ENCODE results near the gene UCP3.

UCP3 gene

DNA sequence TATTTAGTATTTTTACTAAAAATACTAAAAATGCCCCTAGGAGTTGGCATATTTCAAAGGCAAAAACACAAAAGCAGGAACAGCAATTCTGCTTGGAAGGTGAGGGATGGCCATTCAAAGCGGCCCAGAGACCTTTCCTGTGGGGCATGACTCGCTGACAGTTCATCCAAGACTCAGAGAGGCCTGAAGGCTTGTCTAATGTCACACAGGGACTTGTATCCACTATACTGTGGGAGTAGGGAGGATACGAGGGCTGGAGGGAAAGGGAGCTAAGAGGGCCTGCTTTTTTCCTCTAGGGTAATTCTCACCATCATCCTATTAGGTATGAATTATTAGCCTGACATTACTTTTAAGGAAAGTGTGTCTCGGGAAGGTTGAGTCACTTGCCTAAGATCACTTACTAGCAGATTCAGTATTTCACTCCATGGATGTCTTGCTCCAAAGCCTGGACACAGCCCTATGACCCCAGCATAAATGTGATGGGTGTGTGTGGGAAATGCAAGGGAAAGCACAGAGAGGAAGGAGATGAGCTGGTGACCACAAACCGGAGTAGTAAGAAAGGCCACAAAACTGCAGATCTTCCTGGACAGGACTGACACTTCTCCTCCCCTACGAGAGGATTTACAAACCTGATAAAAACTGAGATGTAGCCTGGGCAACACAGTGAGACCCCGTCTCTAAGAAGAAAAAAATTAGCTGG, 16.7 kb upstream of the UCP3 start:
- Histone ChIP-seq H3K4me3 (ENCODE audit: low read depth, low read length) (no peak overlapping the region), H3K9me3 (ENCODE audit: control insufficient read depth, insufficient read depth, low read length) (no peaks in the 10 kb centered on the region), H3K27me3 (ENCODE audit: control insufficient read depth, insufficient read depth, low read length) (no peaks in the 10 kb centered on the region), H3K4me1 (ENCODE audit: control insufficient read depth, insufficient read depth, low read length) (no peaks in the 10 kb centered on the region), H3K9ac (ENCODE audit: low read depth, low read length) (no peak overlapping the region), H3K36me3 (ENCODE audit: control insufficient read depth, insufficient read depth, low read length) (no peaks in the 10 kb centered on the region)

DNA sequence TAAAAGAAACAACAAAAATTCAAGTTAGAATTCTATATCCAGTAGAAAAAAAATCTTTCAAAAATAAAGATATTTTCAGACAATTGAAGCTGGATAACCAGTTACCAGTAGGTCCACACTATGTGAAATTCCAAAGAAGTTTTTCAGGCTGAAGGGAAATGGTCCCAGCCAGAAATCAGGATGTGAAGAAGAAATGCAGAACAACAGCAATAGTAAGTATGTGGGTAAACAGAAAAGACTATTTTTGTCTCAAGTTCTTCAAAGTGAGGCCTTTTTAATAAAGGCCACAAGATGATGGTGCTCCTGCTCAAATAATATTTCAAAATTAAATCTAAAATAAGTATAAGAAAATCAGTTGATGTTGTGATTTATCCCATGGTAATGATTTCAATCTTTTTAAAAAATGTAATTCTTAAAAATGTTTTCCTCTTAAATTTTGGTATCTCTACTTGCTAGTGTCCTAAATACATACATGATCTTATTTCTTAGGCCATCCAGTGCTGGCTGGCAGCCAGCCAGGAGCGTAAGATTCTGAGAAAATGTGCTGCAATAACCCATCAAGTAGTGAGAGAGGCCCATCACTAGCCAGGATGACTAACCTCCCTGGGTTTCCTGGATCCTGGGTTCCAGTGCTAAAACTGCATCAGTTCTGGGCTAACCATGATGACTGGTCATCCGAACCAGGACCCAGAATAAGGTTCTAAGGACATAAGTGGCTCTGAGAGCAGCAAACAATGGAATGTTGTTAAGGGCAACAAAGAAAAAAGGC, 15.6 kb upstream of the UCP3 start:
- no peaks in the 10 kb centered on the region for H3K9me3 ChIP-seq (ENCODE audit: control insufficient read depth, insufficient read depth, low read length)
- H3K27me3 ChIP-seq (ENCODE audit: control insufficient read depth, insufficient read depth, low read length): no peaks in the 10 kb centered on the region
- H3K4me3 ChIP-seq (ENCODE audit: low read depth, low read length): no peak overlapping the region
- no peaks in the 10 kb centered on the region for H3K4me1 ChIP-seq (ENCODE audit: control insufficient read depth, insufficient read depth, low read length)
- no peaks in the 10 kb centered on the region for H3K36me3 ChIP-seq (ENCODE audit: control insufficient read depth, insufficient read depth, low read length)
- H3K9ac ChIP-seq (ENCODE audit: low read depth, low read length): no peak overlapping the region

DNA sequence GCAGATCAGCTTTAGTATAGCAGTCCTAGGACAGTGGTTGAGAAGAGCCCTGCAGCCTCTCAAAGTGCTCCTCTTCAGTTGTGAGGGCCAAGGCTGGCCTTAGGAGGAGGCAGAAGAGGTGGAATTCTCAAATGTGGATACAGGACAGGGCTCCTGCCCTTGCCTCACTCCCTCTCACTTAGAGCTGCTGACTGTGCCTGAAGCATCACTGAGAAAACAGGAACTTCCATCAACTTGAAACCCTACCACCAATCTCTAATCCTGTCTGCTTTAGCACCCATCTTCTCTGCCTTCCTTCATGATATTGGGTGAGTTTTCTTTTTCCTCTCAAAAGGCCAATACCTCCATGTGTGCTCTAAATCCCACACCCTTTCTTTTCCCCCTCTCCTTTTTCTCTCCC, 14.4 kb upstream of the UCP3 start:
- Histone ChIP-seq H3K9ac (ENCODE audit: low read depth, low read length) (no peak overlapping the region), H3K4me1 (ENCODE audit: control insufficient read depth, insufficient read depth, low read length) (no peaks in the 10 kb centered on the region), H3K27me3 (ENCODE audit: control insufficient read depth, insufficient read depth, low read length) (no peaks in the 10 kb centered on the region), H3K9me3 (ENCODE audit: control insufficient read depth, insufficient read depth, low read length) (no peaks in the 10 kb centered on the region), H3K36me3 (ENCODE audit: control insufficient read depth, insufficient read depth, low read length) (no peaks in the 10 kb centered on the region), H3K4me3 (ENCODE audit: low read depth, low read length) (no peak overlapping the region)

DNA sequence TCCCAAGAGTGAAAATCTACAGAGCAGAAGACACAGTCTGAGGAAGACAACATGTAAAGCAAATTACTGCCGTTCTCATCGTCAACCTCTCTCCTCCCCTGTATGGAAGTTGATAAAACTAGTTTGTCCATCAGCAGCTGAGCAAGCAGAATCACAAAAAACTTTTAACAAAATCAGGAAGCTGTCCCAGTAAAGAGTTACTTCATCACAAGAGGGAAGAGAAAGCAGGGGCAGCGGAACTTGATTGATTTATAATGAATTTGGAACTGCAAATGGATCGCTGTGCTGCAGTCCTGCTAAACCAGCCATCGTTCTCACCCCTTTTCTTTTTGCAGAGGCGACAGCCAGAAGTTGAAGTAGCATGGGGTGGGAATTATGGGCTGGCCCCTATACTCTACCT, 13.7 kb upstream of the UCP3 start:
- Histone ChIP-seq H3K4me1 (ENCODE audit: control insufficient read depth, insufficient read depth, low read length) (no peaks in the 10 kb centered on the region), H3K9me3 (ENCODE audit: control insufficient read depth, insufficient read depth, low read length) (no peaks in the 10 kb centered on the region), H3K36me3 (ENCODE audit: control insufficient read depth, insufficient read depth, low read length) (no peaks in the 10 kb centered on the region), H3K27me3 (ENCODE audit: control insufficient read depth, insufficient read depth, low read length) (no peaks in the 10 kb centered on the region), H3K4me3 (ENCODE audit: low read depth, low read length) (no peak overlapping the region), H3K9ac (ENCODE audit: low read depth, low read length) (no peak overlapping the region)

DNA sequence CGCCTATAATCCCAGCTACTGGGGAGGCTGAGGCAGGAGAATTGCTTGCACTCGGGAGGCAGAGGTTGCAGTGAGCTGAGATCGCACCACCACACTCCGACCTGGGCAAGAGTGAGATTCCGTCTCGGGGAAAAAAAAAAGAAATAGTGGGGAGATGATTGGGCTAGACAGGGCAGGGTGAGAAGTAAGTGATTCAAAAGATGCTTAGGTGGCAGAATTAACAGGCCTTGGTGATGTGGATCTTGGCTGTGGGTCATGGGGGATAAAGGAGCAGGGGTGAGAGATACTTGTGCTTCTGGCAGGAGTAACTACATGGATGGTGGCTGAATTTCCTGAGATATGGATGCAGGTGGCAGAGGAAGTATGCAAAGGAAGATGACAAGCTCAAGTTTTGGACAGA, 13.1 kb upstream of the UCP3 start:
- no peak overlapping the region for H3K9ac ChIP-seq (ENCODE audit: low read depth, low read length)
- no peaks in the 10 kb centered on the region for H3K9me3 ChIP-seq (ENCODE audit: control insufficient read depth, insufficient read depth, low read length)
- no peaks in the 10 kb centered on the region for H3K4me1 ChIP-seq (ENCODE audit: control insufficient read depth, insufficient read depth, low read length)
- no peaks in the 10 kb centered on the region for H3K27me3 ChIP-seq (ENCODE audit: control insufficient read depth, insufficient read depth, low read length)
- no peaks in the 10 kb centered on the region for H3K36me3 ChIP-seq (ENCODE audit: control insufficient read depth, insufficient read depth, low read length)
- H3K4me3 ChIP-seq (ENCODE audit: low read depth, low read length): no peak overlapping the region

DNA sequence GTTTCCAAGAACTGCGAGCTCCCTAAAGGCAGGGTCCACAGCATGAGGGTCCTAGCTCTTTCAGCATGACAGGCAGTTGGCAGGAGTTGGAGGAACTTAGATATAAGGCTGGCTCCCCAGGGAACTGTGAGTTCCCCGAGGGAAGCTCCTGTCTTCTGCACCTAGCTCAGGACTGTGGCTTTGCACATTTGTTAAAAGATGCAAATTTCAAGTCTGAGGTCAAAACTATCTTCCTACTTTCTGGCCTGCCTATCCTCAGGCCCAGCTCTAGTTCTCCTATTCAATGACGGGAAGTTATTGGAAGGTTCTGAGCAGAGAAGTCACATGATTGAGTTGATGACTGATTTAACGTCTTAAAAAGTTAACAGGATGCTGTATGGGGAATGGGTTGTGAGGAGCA, 11.7 kb upstream of the UCP3 start:
- Histone ChIP-seq H3K4me3 (ENCODE audit: low read depth, low read length) (no peak overlapping the region), H3K9me3 (ENCODE audit: control insufficient read depth, insufficient read depth, low read length) (no peaks in the 10 kb centered on the region), H3K4me1 (ENCODE audit: control insufficient read depth, insufficient read depth, low read length) (no peaks in the 10 kb centered on the region), H3K36me3 (ENCODE audit: control insufficient read depth, insufficient read depth, low read length) (peaks cover 2% of the 10 kb centered on the region), H3K27me3 (ENCODE audit: control insufficient read depth, insufficient read depth, low read length) (no peaks in the 10 kb centered on the region), H3K9ac (ENCODE audit: low read depth, low read length) (no peak overlapping the region)

DNA sequence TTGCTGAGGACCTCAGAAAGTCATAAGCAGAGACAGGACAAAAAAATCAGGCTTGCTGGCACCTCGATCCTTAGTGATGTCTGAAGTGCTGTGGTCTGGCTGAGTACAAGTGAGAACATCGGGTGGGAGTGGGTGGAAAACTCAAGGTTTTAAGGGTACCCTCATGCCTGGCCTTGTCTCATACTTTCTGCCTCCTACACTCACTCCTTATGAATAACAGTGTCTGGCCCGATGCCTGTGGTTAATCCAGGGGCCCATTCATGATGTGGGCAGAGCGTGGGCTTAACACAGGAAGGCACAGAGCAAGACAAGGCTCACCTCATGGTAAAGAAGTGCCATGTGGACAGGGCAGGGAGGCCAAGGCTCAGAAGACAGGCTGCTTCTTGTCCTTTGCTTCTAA, 11.0 kb upstream of the UCP3 start:
- H3K4me1 ChIP-seq (ENCODE audit: control insufficient read depth, insufficient read depth, low read length): no peaks in the 10 kb centered on the region
- H3K27me3 ChIP-seq (ENCODE audit: control insufficient read depth, insufficient read depth, low read length): no peaks in the 10 kb centered on the region
- no peaks in the 10 kb centered on the region for H3K9me3 ChIP-seq (ENCODE audit: control insufficient read depth, insufficient read depth, low read length)
- H3K9ac ChIP-seq (ENCODE audit: low read depth, low read length): no peak overlapping the region
- H3K36me3 ChIP-seq (ENCODE audit: control insufficient read depth, insufficient read depth, low read length): peaks cover 2% of the 10 kb centered on the region
- no peak overlapping the region for H3K4me3 ChIP-seq (ENCODE audit: low read depth, low read length)

DNA sequence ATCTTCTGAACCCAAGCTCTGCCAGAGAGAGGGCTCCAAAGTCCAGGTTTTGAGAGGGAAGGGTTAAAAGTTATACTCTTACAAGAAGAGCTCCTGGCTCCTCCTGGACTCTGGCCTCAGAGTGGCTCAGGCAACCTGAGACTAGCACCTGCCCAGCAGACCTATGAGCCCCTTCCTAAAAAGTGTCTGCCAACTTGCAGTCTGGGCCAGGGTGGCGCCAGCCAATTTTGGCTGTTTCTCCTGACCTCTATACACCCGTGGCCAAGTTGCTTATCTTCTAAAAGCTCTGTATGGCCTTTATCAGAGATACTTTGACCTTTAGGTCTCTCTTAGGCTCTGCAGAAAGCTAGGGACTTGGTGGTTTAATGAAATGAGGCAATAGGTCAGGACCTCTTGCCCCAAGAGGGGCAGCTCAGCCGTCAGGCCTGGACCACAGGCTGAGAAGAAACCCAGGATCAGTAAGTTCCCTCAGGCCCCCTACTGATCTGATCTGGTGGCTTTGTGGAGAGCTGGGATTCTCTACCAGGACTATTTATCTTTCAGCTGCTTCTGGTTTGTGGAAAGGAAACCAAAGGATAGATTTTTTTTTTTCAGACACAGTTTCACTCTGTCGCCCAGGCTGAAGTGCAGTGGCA, 10.3 kb upstream of the UCP3 start:
- no peaks in the 10 kb centered on the region for H3K9me3 ChIP-seq (ENCODE audit: control insufficient read depth, insufficient read depth, low read length)
- H3K27me3 ChIP-seq (ENCODE audit: control insufficient read depth, insufficient read depth, low read length): no peaks in the 10 kb centered on the region
- H3K4me1 ChIP-seq (ENCODE audit: control insufficient read depth, insufficient read depth, low read length): no peaks in the 10 kb centered on the region
- peaks cover 2% of the 10 kb centered on the region for H3K36me3 ChIP-seq (ENCODE audit: control insufficient read depth, insufficient read depth, low read length)
- H3K4me3 ChIP-seq (ENCODE audit: low read depth, low read length): no peak overlapping the region
- no peak overlapping the region for H3K9ac ChIP-seq (ENCODE audit: low read depth, low read length)

DNA sequence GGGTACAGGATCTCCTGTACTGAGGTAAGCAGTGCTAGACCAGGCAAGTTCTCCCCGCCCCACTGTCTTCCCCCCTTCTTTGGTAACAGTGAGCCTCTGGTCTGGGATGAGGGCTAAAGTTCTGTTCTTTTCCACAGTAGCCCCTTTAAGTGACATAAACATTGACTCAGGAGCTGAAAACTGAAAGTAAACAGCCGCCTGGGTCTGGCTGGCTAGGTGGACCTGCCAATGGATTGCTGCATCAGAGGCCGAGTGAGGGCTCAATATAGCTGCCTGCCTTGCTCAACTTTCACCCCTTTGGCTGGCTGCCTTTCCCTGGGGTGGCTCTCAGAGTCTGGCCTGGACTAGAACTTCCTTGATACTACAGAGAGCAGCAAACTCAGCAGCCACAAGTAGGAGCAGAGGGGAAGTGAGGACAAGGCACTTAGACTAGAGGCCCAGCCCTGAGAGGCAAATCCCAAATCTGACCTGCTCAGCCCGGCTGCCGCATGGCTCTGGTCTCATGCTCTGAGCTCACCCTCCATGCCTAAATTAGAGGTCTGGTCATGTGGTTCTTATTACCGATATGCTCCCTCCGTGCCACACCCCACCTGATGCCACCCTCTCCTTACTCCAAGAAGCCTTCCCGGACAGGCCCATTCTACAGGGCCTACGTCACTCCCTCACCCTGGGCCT, 9.6 kb upstream of the UCP3 start:
- no peaks in the 10 kb centered on the region for H3K4me1 ChIP-seq (ENCODE audit: control insufficient read depth, insufficient read depth, low read length)
- H3K4me3 ChIP-seq (ENCODE audit: low read depth, low read length): no peak overlapping the region
- H3K9ac ChIP-seq (ENCODE audit: low read depth, low read length): no peak overlapping the region
- H3K27me3 ChIP-seq (ENCODE audit: control insufficient read depth, insufficient read depth, low read length): no peaks in the 10 kb centered on the region
- H3K9me3 ChIP-seq (ENCODE audit: control insufficient read depth, insufficient read depth, low read length): no peaks in the 10 kb centered on the region
- peaks cover 2% of the 10 kb centered on the region for H3K36me3 ChIP-seq (ENCODE audit: control insufficient read depth, insufficient read depth, low read length)

DNA sequence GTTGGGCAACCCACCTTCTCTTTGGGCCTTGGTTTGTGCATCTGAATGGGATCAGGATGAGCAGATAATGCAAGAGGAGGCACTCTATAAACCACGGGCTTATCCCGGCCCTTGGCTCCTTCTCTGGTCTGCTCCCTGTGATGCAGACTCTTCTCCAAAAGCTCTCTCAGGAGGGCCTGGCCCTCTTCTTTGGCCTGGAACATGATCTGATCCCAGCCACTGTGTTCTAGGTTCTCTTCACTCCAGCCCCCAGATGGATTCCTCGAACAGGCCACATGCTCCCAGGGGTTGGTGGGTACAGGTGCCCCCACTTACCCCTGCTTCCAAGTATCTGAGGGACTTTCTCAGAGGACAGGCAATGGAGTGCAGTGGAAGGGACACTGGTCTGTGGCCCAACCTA, 8.7 kb upstream of the UCP3 start:
- no peaks in the 10 kb centered on the region for H3K27me3 ChIP-seq (ENCODE audit: control insufficient read depth, insufficient read depth, low read length)
- H3K9me3 ChIP-seq (ENCODE audit: control insufficient read depth, insufficient read depth, low read length): no peaks in the 10 kb centered on the region
- no peak overlapping the region for H3K4me3 ChIP-seq (ENCODE audit: low read depth, low read length)
- H3K9ac ChIP-seq (ENCODE audit: low read depth, low read length): no peak overlapping the region
- H3K4me1 ChIP-seq (ENCODE audit: control insufficient read depth, insufficient read depth, low read length): no peaks in the 10 kb centered on the region
- peaks cover 2% of the 10 kb centered on the region for H3K36me3 ChIP-seq (ENCODE audit: control insufficient read depth, insufficient read depth, low read length)

DNA sequence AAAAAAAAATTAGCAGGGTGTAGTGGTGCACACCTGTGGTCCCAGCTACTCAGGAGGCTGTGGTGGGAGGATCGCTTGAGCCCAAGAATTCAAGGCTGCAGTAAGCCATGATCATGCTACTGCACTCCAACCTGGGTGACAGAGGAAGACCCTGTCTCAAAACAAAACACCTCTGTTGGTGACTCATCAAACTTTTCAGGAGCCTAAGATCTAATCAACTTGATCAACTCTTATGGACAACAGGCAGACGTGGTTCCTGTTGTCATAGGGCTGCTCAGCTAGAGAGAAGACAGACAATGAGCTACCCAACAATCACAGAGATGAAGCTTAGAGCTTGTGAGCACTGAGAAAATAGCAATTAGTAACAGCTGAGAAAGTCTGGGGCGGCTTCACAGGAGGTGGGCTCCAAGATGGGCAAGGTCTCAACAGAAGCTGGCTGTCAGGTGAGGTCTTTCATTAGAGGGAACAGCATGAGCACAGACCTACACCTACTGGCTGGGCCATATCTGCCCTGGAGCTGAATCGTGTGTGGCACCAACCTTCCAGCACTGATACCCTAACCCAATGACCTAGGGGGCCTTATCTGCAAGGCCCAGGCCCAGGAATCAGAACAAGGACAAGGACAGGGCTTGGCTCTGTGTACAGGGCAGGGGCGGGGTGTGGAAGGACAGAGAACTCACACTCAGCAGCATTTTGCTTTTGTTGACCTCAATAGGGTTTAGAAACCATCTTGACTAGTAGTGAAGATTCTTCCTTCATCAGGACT, 7.2 kb upstream of the UCP3 start:
- no peaks in the 10 kb centered on the region for H3K27me3 ChIP-seq (ENCODE audit: control insufficient read depth, insufficient read depth, low read length)
- peaks cover 2% of the 10 kb centered on the region for H3K36me3 ChIP-seq (ENCODE audit: control insufficient read depth, insufficient read depth, low read length)
- no peak overlapping the region for H3K4me3 ChIP-seq (ENCODE audit: low read depth, low read length)
- no peaks in the 10 kb centered on the region for H3K9me3 ChIP-seq (ENCODE audit: control insufficient read depth, insufficient read depth, low read length)
- H3K4me1 ChIP-seq (ENCODE audit: control insufficient read depth, insufficient read depth, low read length): no peaks in the 10 kb centered on the region
- H3K9ac ChIP-seq (ENCODE audit: low read depth, low read length): no peak overlapping the region
